Measurements from ENCODE around the gene TMEM150C. TPM values are rescaled to one million over a fixed set of nuclear protein-coding genes. Genes with fewer than 3 reads are reported as not detected.

TMEM150C gene
- total and polyA plus RNA-seq, 4 donors, result 4.8 to 8.7 (median 5.2) TPM

- no peak overlapping the region for H3K27ac ChIP-seq (ENCODE audit: low read depth in 1 of 2, low read length in 2 of 2)
- H3K27me3 ChIP-seq (ENCODE audit: control insufficient read depth in 4 of 4, insufficient read depth in 4 of 4, low read length in 3 of 4), result no peaks in the 10 kb centered on the region
- no peak for DNase-seq (ENCODE audit: low spot score)
- peaks cover 2 to 28% (median 21%) of the 10 kb centered on the region in 4 donors for H3K4me1 ChIP-seq (ENCODE audit: control insufficient read depth in 4 of 4, insufficient read depth in 4 of 4, low read length in 3 of 4)
- TF ChIP-seq HNF4G (IDR thresholded peaks at IDR 0.05) (no peak), JUND (IDR thresholded peaks at IDR 0.05) (no peak), CTCF (IDR thresholded peaks at IDR 0.05; ENCODE audit: low read depth, low read length, missing input control) (no peak), REST (IDR thresholded peaks at IDR 0.05) (no peak)
- H3K36me3 ChIP-seq (ENCODE audit: control insufficient read depth in 4 of 4, insufficient read depth in 3 of 4, low read depth in 1 of 4, low read length in 3 of 4), result no peaks in the 10 kb centered on the region
- H3K4me3 ChIP-seq (ENCODE audit: low read depth in 1 of 3, low read length in 3 of 3), result no peak overlapping the region
- 67% methylated on average over 2 of the region's 2 CpGs for WGBS
- no peak overlapping the region for H3K9ac ChIP-seq (ENCODE audit: low read depth in 1 of 2, low read length in 2 of 2)
- H3K9me3 ChIP-seq (ENCODE audit: control insufficient read depth in 4 of 4, low read length in 3 of 4), result no peaks in the 10 kb centered on the region
Measured at GRCh38 chr4:82528074-82528473, 33.7 kb downstream of the TMEM150C start.

- no peaks in the 10 kb centered on the region for H3K36me3 ChIP-seq (ENCODE audit: control insufficient read depth in 4 of 4, insufficient read depth in 3 of 4, low read depth in 1 of 4, low read length in 3 of 4)
- 68% methylated on average over 4 of the region's 4 CpGs for WGBS
- DNase-seq (ENCODE audit: low spot score), result no peak
- no peak overlapping the region for H3K4me3 ChIP-seq (ENCODE audit: low read depth in 1 of 3, low read length in 3 of 3)
- H3K27me3 ChIP-seq (ENCODE audit: control insufficient read depth in 4 of 4, insufficient read depth in 4 of 4, low read length in 3 of 4), result no peaks in the 10 kb centered on the region
- H3K9me3 ChIP-seq (ENCODE audit: control insufficient read depth in 4 of 4, low read length in 3 of 4), result no peaks in the 10 kb centered on the region
- H3K9ac ChIP-seq (ENCODE audit: low read depth in 1 of 2, low read length in 2 of 2), result no peak overlapping the region
- H3K4me1 ChIP-seq (ENCODE audit: control insufficient read depth in 4 of 4, insufficient read depth in 4 of 4, low read length in 3 of 4), result peaks cover 0 to 14% (median 11%) of the 10 kb centered on the region in 4 donors
- H3K27ac ChIP-seq (ENCODE audit: low read depth in 1 of 2, low read length in 2 of 2), result no peak overlapping the region
- no peak for TF ChIP-seq RXRA (IDR thresholded peaks at IDR 0.05)
- TF ChIP-seq YY1 (IDR thresholded peaks at IDR 0.05), result no peak
- TF ChIP-seq TAF1 (conservative IDR thresholded peaks at IDR 0.05), result no peak
- TF ChIP-seq EGR1 (IDR thresholded peaks at IDR 0.05; ENCODE audit: low read depth in 2 of 2), result no peak
- TF ChIP-seq REST (IDR thresholded peaks at IDR 0.05), result no peak
- no peak for TF ChIP-seq HNF4G (IDR thresholded peaks at IDR 0.05)
- no peak for TF ChIP-seq ZBTB33 (IDR thresholded peaks at IDR 0.05)
- no peak for TF ChIP-seq GABPA (IDR thresholded peaks at IDR 0.05 in 1 of 2, conservative IDR thresholded peaks at IDR 0.05 in 1 of 2)
- TF ChIP-seq ATF3 (IDR thresholded peaks at IDR 0.05), result no peak
- no peak for TF ChIP-seq FOXA1 (IDR thresholded peaks at IDR 0.05)
- TF ChIP-seq HNF4A (conservative IDR thresholded peaks at IDR 0.05), result no peak
Measured at GRCh38 chr4:82525307-82525911, 36.4 kb downstream of the TMEM150C start.

Data from liver (tissue), 9 donors.